SK-N-SH (cell line): Measurements from ENCODE around the gene WDR77. TPM values are rescaled to one million over a fixed set of nuclear protein-coding genes. Genes with fewer than 3 reads are reported as not detected.

Experiments
- CTCF ChIA-PET: fragments of 300-600, 350-600 bp; formaldehyde crosslinking; extraction: SDS; loops from one replicate; lab custom pipeline; 2021; lab: Yijun Ruan, JAX
- POLR2A ChIA-PET: fragments of 350-600 bp; sonication (Branson Sonifier 250); formaldehyde crosslinking; extraction: SDS; loops from one replicate; lab custom pipeline; 2020; ENCODE audit warnings: antibody characterized with exemption, inconsistent platforms; lab: Yijun Ruan, JAX
- DNase-seq: peaks from one replicate; pipeline ENCODE4 v3.0.0; 2012
- H2AFZ ChIP-seq: fragments of 200-600 bp; sonication (generic); 2 replicates; pipeline ENCODE4 v1.8.1; 2016; ENCODE audit warnings: antibody characterized with exemption, mild to moderate bottlenecking, low read depth
- H3F3A ChIP-seq: fragments of 200-600 bp; sonication (generic); replicated peaks from 2 replicates; pipeline ENCODE3; 2016; ENCODE audit warnings: antibody characterized with exemption, mild to moderate bottlenecking; ENCODE audit not compliant: insufficient read depth
- H3K27ac ChIP-seq, 2 experiments: fragments of 200-500 bp in 1 of 2; fragments of 200-600 bp in 1 of 2; sonication (Bioruptor generic) in 1 of 2; sonication (generic), shearing (Covaris generic) in 1 of 2; 2 replicates each; pipeline versions ENCODE4 v1.5.1 to v1.6.1; 2014 to 2016; ENCODE audit warnings: low read depth in 2 of 2, inconsistent platforms in 1 of 2, low read length in 1 of 2, mild to moderate bottlenecking in 1 of 2, mixed read lengths in 1 of 2
- H3K27me3 ChIP-seq: fragments of 200-600 bp; sonication (generic), shearing (Covaris generic); 2 replicates; pipeline ENCODE4 v1.6.1; 2016; ENCODE audit warnings: mixed run types; ENCODE audit not compliant: insufficient read depth
- H3K36me3 ChIP-seq, 2 experiments: fragments of 200-500 bp in 1 of 2; fragments of 200-600 bp in 1 of 2; sonication (Bioruptor generic) in 1 of 2; sonication (generic) in 1 of 2; replicated peaks in 1 of 2; 2 replicates each; pipeline versions ENCODE3 to v1.5.1; 2014 to 2016; ENCODE audit warnings: low read length in 1 of 2, mild to moderate bottlenecking in 1 of 2; ENCODE audit not compliant: insufficient read depth in 2 of 2, control insufficient read depth in 1 of 2
- H3K4me1 ChIP-seq, 2 experiments: fragments of 200-500 bp in 1 of 2; fragments of 200-600 bp in 1 of 2; sonication (Bioruptor generic) in 1 of 2; sonication (generic), shearing (Covaris generic) in 1 of 2; 2 replicates each; pipeline versions ENCODE4 v1.5.1 to v1.6.1; 2014 to 2016; ENCODE audit warnings: low read depth in 1 of 2, low read length in 1 of 2, mixed run types in 1 of 2; ENCODE audit not compliant: insufficient read depth in 2 of 2, control insufficient read depth in 1 of 2
- H3K4me2 ChIP-seq: fragments of 200-600 bp; sonication (generic), shearing (Covaris generic); 2 replicates; pipeline ENCODE4 v1.6.1; 2017; ENCODE audit warnings: mixed run types
- H3K4me3 ChIP-seq, 2 experiments: fragments of 200-500 bp in 1 of 2; fragments of 200-600 bp in 1 of 2; sonication (Bioruptor generic) in 1 of 2; sonication (generic), shearing (Covaris generic) in 1 of 2; 2 replicates each; pipeline versions ENCODE4 v1.5.1 to v1.8.1; 2014 to 2016; ENCODE audit warnings: low read depth in 2 of 2, inconsistent platforms in 1 of 2, low read length in 1 of 2, mild to moderate bottlenecking in 1 of 2, mixed read lengths in 1 of 2, moderate library complexity in 1 of 2
- H3K79me2 ChIP-seq: fragments of 200-600 bp; sonication (generic); 2 replicates; pipeline ENCODE4 v1.8.1; 2017; ENCODE audit warnings: mild to moderate bottlenecking; ENCODE audit not compliant: insufficient read depth
- H3K9ac ChIP-seq: fragments of 200-600 bp; sonication (generic); 2 replicates; pipeline ENCODE4 v1.6.1; 2017; ENCODE audit warnings: mixed run types
- H3K9me2 ChIP-seq: fragments of 200-600 bp; sonication (generic); 2 replicates; pipeline ENCODE4 v1.6.1; 2017; ENCODE audit warnings: mixed run types
- H3K9me3 ChIP-seq: fragments of 200-600 bp; sonication (generic); 2 replicates; pipeline ENCODE4 v1.6.1; 2017; ENCODE audit warnings: mixed run types, mild to moderate bottlenecking, moderate library complexity
- H4K20me1 ChIP-seq: fragments of 200-600 bp; sonication (generic); 2 replicates; pipeline ENCODE4 v1.6.1; 2017; ENCODE audit warnings: mild to moderate bottlenecking, mixed run types; ENCODE audit not compliant: insufficient read depth
- CHD2 ChIP-seq: fragments of 150-350 bp; IDR thresholded peaks from 2 replicates; pipeline ENCODE4 v1.6.1; 2018; ENCODE audit warnings: low read length; ENCODE audit not compliant: partially characterized antibody
- EP300 ChIP-seq, 2 experiments: IDR thresholded peaks; 2 replicates each; pipeline versions ENCODE4 v1.4.0 to v1.6.1; 2012; ENCODE audit warnings: borderline replicate concordance in 1 of 2, low read depth in 1 of 2, low read length in 1 of 2
- FOSL2 ChIP-seq: IDR thresholded peaks from 2 replicates; pipeline ENCODE4 v1.4.0; 2012; ENCODE audit warnings: low read depth, mild to moderate bottlenecking, moderate library complexity, borderline replicate concordance
- FOXM1 ChIP-seq: IDR thresholded peaks from 2 replicates; pipeline ENCODE4 v1.4.0; 2012; ENCODE audit warnings: low read depth, mild to moderate bottlenecking
- GABPA ChIP-seq: IDR thresholded peaks from 2 replicates; pipeline ENCODE4 v1.4.0; 2012; ENCODE audit warnings: low read depth, mild to moderate bottlenecking
- JUND ChIP-seq: IDR thresholded peaks from 2 replicates; pipeline ENCODE4 v1.4.0; 2012
- MEF2A ChIP-seq: IDR thresholded peaks from 2 replicates; pipeline ENCODE4 v1.4.0; 2012; ENCODE audit warnings: low read depth, borderline replicate concordance
- MXI1 ChIP-seq: IDR thresholded peaks from 2 replicates; pipeline ENCODE4 v1.6.1; 2012; ENCODE audit warnings: mild to moderate bottlenecking, low read depth, low read length, improper control_type of control experiment
- NFIC ChIP-seq: IDR thresholded peaks from 2 replicates; pipeline ENCODE4 v1.4.0; 2012; ENCODE audit warnings: borderline replicate concordance
- RXRA ChIP-seq: IDR thresholded peaks from 2 replicates; pipeline ENCODE4 v1.4.0; 2012; ENCODE audit warnings: low read depth, mild to moderate bottlenecking, borderline replicate concordance
- TCF12 ChIP-seq: IDR thresholded peaks from 2 replicates; pipeline ENCODE4 v1.4.0; 2012
- YY1 ChIP-seq: IDR thresholded peaks from 2 replicates; pipeline ENCODE4 v1.4.0; 2012; ENCODE audit warnings: low read depth, mild to moderate bottlenecking
- WGBS: methylation state at CpG from one replicate; pipeline ENCODE4 v1.1.6; 2017; ENCODE audit warnings: low lambda C conversion rate; 5-methylcytosine and 5-hydroxymethylcytosine counted together
- polyA plus RNA-seq, 3 experiments: library from polyadenylated mRNA; depleted of rRNA; stranded (reverse); fragments of >200 nt; gene quantifications; 2 replicates each; pipeline ENCODE4 v1.2.3, GENCODE V29; 2012
- TF ChIP-seq, protein P1 (sequence below): fragments of 150-350 bp; IDR thresholded peaks from 2 replicates; pipeline ENCODE4 v1.6.1; 2016; ENCODE audit warnings: mild to moderate bottlenecking, low read depth, low read length
- TF ChIP-seq, protein P2 (sequence below): fragments of 200-600 bp; sonication (generic); IDR thresholded peaks from 2 replicates; pipeline ENCODE4 v1.6.1; 2017; ENCODE audit warnings: antibody characterized with exemption, mild to moderate bottlenecking, moderate library complexity

The WDR77 gene
- polyA plus RNA-seq, 1 of the 3 experiments (the other 2 are of a cell fraction) = 97.1 TPM

DNA sequence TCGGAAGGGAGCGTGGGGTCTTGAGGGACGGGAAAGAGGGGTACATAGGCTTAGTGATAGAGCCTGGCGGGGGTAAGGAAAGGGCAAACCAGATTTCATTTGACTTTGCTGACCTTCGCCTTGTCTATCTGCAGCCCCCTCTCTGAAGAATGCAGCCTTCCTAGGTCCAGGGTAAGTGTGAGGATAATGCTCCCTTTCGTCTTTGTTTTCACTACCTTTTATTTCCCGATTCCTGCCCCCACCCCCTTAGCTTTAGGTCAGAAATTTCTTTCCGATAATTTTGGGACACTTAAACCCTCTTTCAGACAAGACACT lies 604 bp upstream of the WDR77 start:
- POLR2A ChIA-PET = no interaction called here
- Histone ChIP-seq H3K27ac (peak overlapping the region; percentile 69 to 78; a peak in 3 of 4 replicates), H3K9me3 (no peaks in the 10 kb centered on the region), H3F3A (no peaks in the 10 kb centered on the region), H3K79me2 (peaks cover 92% of the 10 kb centered on the region), H3K4me3 (peak overlapping the region; percentile 97 to 99), H3K4me1 (peaks cover 5% of the 10 kb centered on the region in 2 experiments; a peak in 3 of 4 replicates), H3K9me2 (no peaks in the 10 kb centered on the region), H3K36me3 (peaks cover 36 to 48% of the 10 kb centered on the region in 2 experiments), H2AFZ (peak overlapping the region; percentile 93), H3K9ac (peak overlapping the region; percentile 93), H4K20me1 (no peaks in the 10 kb centered on the region), H3K4me2 (peak overlapping the region; percentile 92), H3K27me3 (no peaks in the 10 kb centered on the region)
- TF ChIP-seq FOXM1 (no peak), CHD2 (no peak), EP300 (IDR thresholded peaks at IDR 0.05; ENCODE audit: borderline replicate concordance in 1 of 2, low read depth in 1 of 2, low read length in 1 of 2) (no peak), YY1 (no peak), MEF2A (no peak), MXI1 (no peak), GABPA (no peak), JUND (no peak), RXRA (no peak), FOSL2 (no peak), TCF12 (no peak), NFIC (no peak)
- TF ChIP-seq, protein P1, sequence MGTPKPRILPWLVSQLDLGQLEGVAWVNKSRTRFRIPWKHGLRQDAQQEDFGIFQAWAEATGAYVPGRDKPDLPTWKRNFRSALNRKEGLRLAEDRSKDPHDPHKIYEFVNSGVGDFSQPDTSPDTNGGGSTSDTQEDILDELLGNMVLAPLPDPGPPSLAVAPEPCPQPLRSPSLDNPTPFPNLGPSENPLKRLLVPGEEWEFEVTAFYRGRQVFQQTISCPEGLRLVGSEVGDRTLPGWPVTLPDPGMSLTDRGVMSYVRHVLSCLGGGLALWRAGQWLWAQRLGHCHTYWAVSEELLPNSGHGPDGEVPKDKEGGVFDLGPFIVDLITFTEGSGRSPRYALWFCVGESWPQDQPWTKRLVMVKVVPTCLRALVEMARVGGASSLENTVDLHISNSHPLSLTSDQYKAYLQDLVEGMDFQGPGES = no peak
- 3% methylated on average over 8 of the region's 8 CpGs for WGBS
- CTCF ChIA-PET = interaction anchor here (1.3 kb wide), 1 partner anchor 226 kb away, joined by 4 read pairs; no protein-coding TSS in a partner anchor
- DNase-seq = no peak

DNA sequence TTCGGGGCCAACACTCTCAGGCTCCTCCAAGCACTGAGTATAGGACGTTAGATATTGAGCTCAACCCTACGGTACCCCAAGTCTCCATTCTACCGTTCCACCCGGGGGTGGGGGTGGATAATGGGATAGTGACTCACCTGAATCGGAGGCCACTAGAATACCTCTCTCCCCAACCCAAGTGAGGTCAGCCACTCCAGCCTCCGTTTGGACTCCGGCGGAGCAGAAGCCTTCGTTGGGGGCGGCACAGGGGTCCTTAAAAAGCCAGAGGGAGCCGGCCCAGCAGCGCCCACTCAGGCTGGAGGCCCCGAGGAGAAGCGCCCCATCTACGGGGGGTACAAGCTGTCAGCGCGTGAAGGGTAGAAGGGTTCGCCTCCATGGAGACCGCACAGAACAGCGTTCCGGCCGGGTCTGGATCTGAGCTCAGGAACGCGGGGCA lies 556 bp downstream of the WDR77 start:
- Histone ChIP-seq H3K9ac (peak overlapping the region; percentile 93), H3F3A (no peaks in the 10 kb centered on the region), H3K27me3 (no peaks in the 10 kb centered on the region), H3K79me2 (peaks cover 88% of the 10 kb centered on the region), H3K9me2 (no peaks in the 10 kb centered on the region), H3K4me1 (peaks cover 5% of the 10 kb centered on the region in 2 experiments; a peak in 3 of 4 replicates), H4K20me1 (no peaks in the 10 kb centered on the region), H3K27ac (peak overlapping the region in 1 of 2 experiments; percentile 22; a peak in 2 of 4 replicates), H3K9me3 (no peaks in the 10 kb centered on the region), H3K36me3 (peaks cover 33 to 52% of the 10 kb centered on the region in 2 experiments), H2AFZ (peak overlapping the region; percentile 84; the same call in 1 of the 2 replicates), H3K4me3 (peak overlapping the region; percentile 97 to 99), H3K4me2 (peak overlapping the region; percentile 84)
- TF ChIP-seq, protein P2, sequence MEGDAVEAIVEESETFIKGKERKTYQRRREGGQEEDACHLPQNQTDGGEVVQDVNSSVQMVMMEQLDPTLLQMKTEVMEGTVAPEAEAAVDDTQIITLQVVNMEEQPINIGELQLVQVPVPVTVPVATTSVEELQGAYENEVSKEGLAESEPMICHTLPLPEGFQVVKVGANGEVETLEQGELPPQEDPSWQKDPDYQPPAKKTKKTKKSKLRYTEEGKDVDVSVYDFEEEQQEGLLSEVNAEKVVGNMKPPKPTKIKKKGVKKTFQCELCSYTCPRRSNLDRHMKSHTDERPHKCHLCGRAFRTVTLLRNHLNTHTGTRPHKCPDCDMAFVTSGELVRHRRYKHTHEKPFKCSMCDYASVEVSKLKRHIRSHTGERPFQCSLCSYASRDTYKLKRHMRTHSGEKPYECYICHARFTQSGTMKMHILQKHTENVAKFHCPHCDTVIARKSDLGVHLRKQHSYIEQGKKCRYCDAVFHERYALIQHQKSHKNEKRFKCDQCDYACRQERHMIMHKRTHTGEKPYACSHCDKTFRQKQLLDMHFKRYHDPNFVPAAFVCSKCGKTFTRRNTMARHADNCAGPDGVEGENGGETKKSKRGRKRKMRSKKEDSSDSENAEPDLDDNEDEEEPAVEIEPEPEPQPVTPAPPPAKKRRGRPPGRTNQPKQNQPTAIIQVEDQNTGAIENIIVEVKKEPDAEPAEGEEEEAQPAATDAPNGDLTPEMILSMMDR = no peak
- no peak for DNase-seq
- CTCF ChIA-PET = interaction anchor here (0.8 to 1.3 kb wide), 3 partner anchors 9 to 225 kb away, joined by 3 to 4 read pairs (median 3); no protein-coding TSS in a partner anchor
- WGBS = under 1% methylated on average over 14 of the region's 25 CpGs
- POLR2A ChIA-PET = interaction anchor here (1.0 kb wide), 2 partner anchors 10 to 12 kb away, joined by 3 to 4 read pairs; no protein-coding TSS in a partner anchor
